ENCODE results near the gene PTTG1IP. TPM values are rescaled to one million over a fixed set of nuclear protein-coding genes. Genes with fewer than 3 reads are reported as not detected.

Gene PTTG1IP
- total RNA-seq, 1 experiment from 2014 or later: 330 TPM

- Histone ChIP-seq H4K20me1 (ENCODE audit: low read length) (peaks cover 51% of the 10 kb centered on the region), H3K27ac (ENCODE audit: low read length) (no peak overlapping the region)
- ATAC-seq: no peak
These were observed 56.6 kb downstream of the PTTG1IP start for GRCh38 chr21:44816761-44817505.

GRCh38 chr21:44815852-44816628 lies 57.5 kb downstream of the PTTG1IP start:
- Histone ChIP-seq H3K27ac (ENCODE audit: low read length) (no peak overlapping the region), H3K9me2 (replicated peaks; ENCODE audit: low read length) (no peaks in the 10 kb centered on the region), H2AFZ (ENCODE audit: low read length) (no peak overlapping the region), H4K20me1 (ENCODE audit: low read length) (peaks cover 57% of the 10 kb centered on the region), H3K27me3 (ENCODE audit: low read length) (no peaks in the 10 kb centered on the region), H3K4me2 (ENCODE audit: low read length) (peak overlapping the region; percentile 98), H3K9ac (ENCODE audit: low read length) (no peak overlapping the region), H3F3A (ENCODE audit: low read length, unreplicated experiment) (no peaks in the 10 kb centered on the region), H3K4me1 (ENCODE audit: insufficient read depth, low read length) (peaks cover 12% of the 10 kb centered on the region), H3K9me3 (ENCODE audit: low read length) (no peaks in the 10 kb centered on the region), H3K79me2 (ENCODE audit: low read length) (peaks cover 69% of the 10 kb centered on the region), H3K4me3 (ENCODE audit: low read length) (peak overlapping the region; percentile 31), H3K36me3 (ENCODE audit: low read depth, low read length) (peaks cover 26% of the 10 kb centered on the region; the same call in 1 of the 2 replicates)
- POLR2A ChIA-PET (ENCODE audit: unreplicated experiment): no interaction called here
- no peak for DNase-seq
- TSS peak; percentile 27 for BruUV-seq (replicated peaks)
- no peak for ATAC-seq
- TF ChIP-seq CTCF (conservative IDR thresholded peaks at IDR 0.05; ENCODE audit: low read depth, low read length): no peak
- TF ChIP-seq EZH2phosphoT487 (IDR thresholded peaks at IDR 0.05; ENCODE audit: borderline replicate concordance, low read length): no peak
- TF ChIP-seq EZH2 (IDR thresholded peaks at IDR 0.05; ENCODE audit: low read length, unreplicated experiment): no peak
- intact Hi-C loops (cut with micrococcal nuclease): loop anchor here (2.0 kb wide), 2 partner anchors 13 to 55 kb away; no protein-coding TSS in a partner anchor
- CTCF ChIA-PET: no interaction called here

More at GRCh38 chr21:44816761-44817505, 56.6 kb downstream of the PTTG1IP start:
- no peak for DNase-seq
- Histone ChIP-seq H3F3A (ENCODE audit: low read length, unreplicated experiment) (no peaks in the 10 kb centered on the region), H3K9me2 (replicated peaks; ENCODE audit: low read length) (no peaks in the 10 kb centered on the region), H3K4me2 (ENCODE audit: low read length) (peak overlapping the region; percentile 98), H3K79me2 (ENCODE audit: low read length) (peaks cover 60% of the 10 kb centered on the region), H2AFZ (ENCODE audit: low read length) (no peak overlapping the region), H3K9me3 (ENCODE audit: low read length) (no peaks in the 10 kb centered on the region), H3K4me1 (ENCODE audit: insufficient read depth, low read length) (peaks cover 12% of the 10 kb centered on the region), H3K27me3 (ENCODE audit: low read length) (no peaks in the 10 kb centered on the region), H3K36me3 (ENCODE audit: low read depth, low read length) (peaks cover 19% of the 10 kb centered on the region; the same call in 1 of the 2 replicates), H3K9ac (ENCODE audit: low read length) (peak overlapping the region; percentile 94), H3K4me3 (ENCODE audit: low read length) (peak overlapping the region; percentile 99)
- POLR2A ChIA-PET (ENCODE audit: unreplicated experiment): interaction anchor here (0.5 to 1.0 kb wide), 6 partner anchors 15 to 240 kb away, joined by 4 to 8 read pairs (median 5); partner anchors contain the start of gene UBE2G2
- CTCF ChIA-PET: no interaction called here
- intact Hi-C loops (cut with micrococcal nuclease): loop anchor here (2.0 kb wide), 2 partner anchors 14 to 54 kb away; no protein-coding TSS in a partner anchor
- TF ChIP-seq EZH2phosphoT487 (IDR thresholded peaks at IDR 0.05; ENCODE audit: borderline replicate concordance, low read length) (no peak), CTCF (conservative IDR thresholded peaks at IDR 0.05; ENCODE audit: low read depth, low read length) (no peak), EZH2 (IDR thresholded peaks at IDR 0.05; ENCODE audit: low read length, unreplicated experiment) (no peak)
- BruUV-seq (replicated peaks): no TSS peak
